ENCODE data around the gene CTDSPL. TPM values are rescaled to one million over a fixed set of nuclear protein-coding genes. Genes with fewer than 3 reads are reported as not detected.

Gene CTDSPL
- total RNA-seq, 1 experiment from 2014 or later, result 14.0 TPM

GRCh38 chr3:38029400-38030125 lies 167.9 kb downstream of the CTDSPL start, which contains the start of gene PLCD1:
TSS of gene PLCD1 (minus strand) at chr3:38029642. CDS start at chr3:38029539, 103 bp downstream.
- BruUV-seq (replicated peaks), result no TSS peak
- Histone ChIP-seq H3K36me3 (ENCODE audit: insufficient read depth, low read length, poor library complexity, severe bottlenecking) (no peaks in the 10 kb centered on the region), H3K4me1 (ENCODE audit: insufficient read depth, low read length, poor library complexity, severe bottlenecking) (no peaks in the 10 kb centered on the region), H3K4me3 (ENCODE audit: low read depth, low read length, poor library complexity, severe bottlenecking) (peak within 1 kb of the TSS; percentile 37), H3K9me3 (ENCODE audit: low read depth, low read length, poor library complexity, severe bottlenecking) (no peaks in the 10 kb centered on the region), H3K27ac (ENCODE audit: low read depth, low read length, poor library complexity, severe bottlenecking) (no peak within 1 kb of the TSS), H3K27me3 (replicated peaks; ENCODE audit: insufficient read depth, low read depth, low read length, poor library complexity) (no peaks in the 10 kb centered on the region)
- no peak for TF ChIP-seq EZH2 (IDR thresholded peaks at IDR 0.05; ENCODE audit: borderline replicate concordance, low read depth, low read length, poor library complexity, severe bottlenecking)
- no peak for TF ChIP-seq CTCF (conservative IDR thresholded peaks at IDR 0.05; ENCODE audit: low read depth, low read length)
- ChIA-PET POLR2A (ENCODE audit: low non-redundant PET) (no interaction called here), CTCF (no interaction called here)
- no peak for DNase-seq (ENCODE audit: low spot score)
- intact Hi-C loops (cut with micrococcal nuclease; ENCODE audit: unreplicated experiment), result no loop called here

GRCh38 chr3:38030126-38031021 lies 168.7 kb downstream of the CTDSPL start:
- no peaks in the 10 kb centered on the region for H3K9me3 ChIP-seq (ENCODE audit: low read depth, low read length, poor library complexity, severe bottlenecking)
- CTCF ChIA-PET, result no interaction called here
- no peaks in the 10 kb centered on the region for H3K4me1 ChIP-seq (ENCODE audit: insufficient read depth, low read length, poor library complexity, severe bottlenecking)
- POLR2A ChIA-PET (ENCODE audit: low non-redundant PET), result no interaction called here
- no peaks in the 10 kb centered on the region for H3K36me3 ChIP-seq (ENCODE audit: insufficient read depth, low read length, poor library complexity, severe bottlenecking)
- no peak overlapping the region for H3K27ac ChIP-seq (ENCODE audit: low read depth, low read length, poor library complexity, severe bottlenecking)
- H3K27me3 ChIP-seq (replicated peaks; ENCODE audit: insufficient read depth, low read depth, low read length, poor library complexity), result no peaks in the 10 kb centered on the region
- TF ChIP-seq CTCF (conservative IDR thresholded peaks at IDR 0.05; ENCODE audit: low read depth, low read length) (no peak), EZH2 (IDR thresholded peaks at IDR 0.05; ENCODE audit: borderline replicate concordance, low read depth, low read length, poor library complexity, severe bottlenecking) (no peak)
- intact Hi-C loops (cut with micrococcal nuclease; ENCODE audit: unreplicated experiment), result no loop called here
- BruUV-seq (replicated peaks), result no TSS peak
- DNase-seq (ENCODE audit: low spot score), result no peak
- peak overlapping the region; percentile 37 for H3K4me3 ChIP-seq (ENCODE audit: low read depth, low read length, poor library complexity, severe bottlenecking)

GRCh38 chr3:38031022-38031994 lies 169.6 kb downstream of the CTDSPL start:
- Histone ChIP-seq H3K4me3 (ENCODE audit: low read depth, low read length, poor library complexity, severe bottlenecking) (no peak overlapping the region), H3K4me1 (ENCODE audit: insufficient read depth, low read length, poor library complexity, severe bottlenecking) (no peaks in the 10 kb centered on the region), H3K27me3 (replicated peaks; ENCODE audit: insufficient read depth, low read depth, low read length, poor library complexity) (no peaks in the 10 kb centered on the region), H3K9me3 (ENCODE audit: low read depth, low read length, poor library complexity, severe bottlenecking) (no peaks in the 10 kb centered on the region), H3K36me3 (ENCODE audit: insufficient read depth, low read length, poor library complexity, severe bottlenecking) (no peaks in the 10 kb centered on the region), H3K27ac (ENCODE audit: low read depth, low read length, poor library complexity, severe bottlenecking) (no peak overlapping the region)
- ChIA-PET CTCF (no interaction called here), POLR2A (ENCODE audit: low non-redundant PET) (no interaction called here)
- no peak for TF ChIP-seq CTCF (conservative IDR thresholded peaks at IDR 0.05; ENCODE audit: low read depth, low read length)
- no peak for TF ChIP-seq EZH2 (IDR thresholded peaks at IDR 0.05; ENCODE audit: borderline replicate concordance, low read depth, low read length, poor library complexity, severe bottlenecking)
- intact Hi-C loops (cut with micrococcal nuclease; ENCODE audit: unreplicated experiment), result no loop called here
- no TSS peak for BruUV-seq (replicated peaks)
- no peak for DNase-seq (ENCODE audit: low spot score)

Measured in A673 (cell line).